ENCODE data around the gene HMCES. TPM values are rescaled to one million over a fixed set of nuclear protein-coding genes. Genes with fewer than 3 reads are reported as not detected.

The HMCES gene
- total RNA-seq, 5 donors from 2014 or later (not counting 1 experiment from before 2014, with no cell fraction given), result 55.2 to 60.7 (median 57.6) TPM

GRCh38 chr3:129312021-129312639 lies 33.5 kb downstream of the HMCES start:
- peaks cover 10 to 30% of the 10 kb centered on the region in 2 experiments for H3K4me1 ChIP-seq (ENCODE audit: control insufficient read depth in 1 of 2, extremely low read depth in 1 of 2, insufficient read depth in 2 of 2, low read length in 2 of 2)
- CTCF ChIA-PET, result no interaction called here
- peak overlapping the region in 2 of 3 donors; percentile 6 to 93 for H3K4me3 Mint-ChIP-seq
- H3K9me3 Mint-ChIP-seq, result no peaks in the 10 kb centered on the region
- no peaks in the 10 kb centered on the region for H3K27me3 Mint-ChIP-seq
- 29% methylated on average over 1 of the region's 2 CpGs for WGBS (ENCODE audit: insufficient coverage)
- no peaks in the 10 kb centered on the region for H3K36me3 ChIP-seq (ENCODE audit: control insufficient read depth in 2 of 2, extremely low read depth in 1 of 2, insufficient read depth in 1 of 2, low read length in 1 of 2)
- no peak for ATAC-seq (replicated peaks in 1 of 4)
- H3K27ac Mint-ChIP-seq, result peak overlapping the region; percentile 44 to 84
- no peaks in the 10 kb centered on the region for H3K27me3 ChIP-seq (replicated peaks in 1 of 2; ENCODE audit: control insufficient read depth in 2 of 2, extremely low read depth in 1 of 2, insufficient read depth in 2 of 2, low read length in 1 of 2)
- H3K9me3 ChIP-seq, result no peaks in the 10 kb centered on the region
- POLR2A ChIA-PET, result interaction anchor here in 1 of 2 donors (1.9 kb wide), 1 partner anchor 32 kb away, joined by 11 read pairs; no protein-coding TSS in a partner anchor
- no peak overlapping the region for H3K4me3 ChIP-seq (ENCODE audit: control insufficient read depth in 1 of 2, extremely low read depth in 1 of 2, low read length in 1 of 2)
- peak overlapping the region; percentile 38 for H3K27ac ChIP-seq (ENCODE audit: low read length)
- H3K4me1 Mint-ChIP-seq, result peaks cover 22 to 35% (median 30%) of the 10 kb centered on the region in 3 donors
- peak in 1 of 35 experiments; percentile 26 for DNase-seq
- H3K36me3 Mint-ChIP-seq, result no peaks in the 10 kb centered on the region

GRCh38 chr3:129312671-129313414 lies 34.2 kb downstream of the HMCES start:
- no peaks in the 10 kb centered on the region for H3K9me3 ChIP-seq
- no peaks in the 10 kb centered on the region for H3K36me3 ChIP-seq (ENCODE audit: control insufficient read depth in 2 of 2, extremely low read depth in 1 of 2, insufficient read depth in 1 of 2, low read length in 1 of 2)
- no peaks in the 10 kb centered on the region for H3K9me3 Mint-ChIP-seq
- CTCF ChIA-PET, result interaction anchor here in 1 of 2 donors (0.6 kb wide), 1 partner anchor 15 kb away, joined by 3 read pairs; no protein-coding TSS in a partner anchor
- peaks cover 10 to 36% of the 10 kb centered on the region in 2 experiments for H3K4me1 ChIP-seq (ENCODE audit: control insufficient read depth in 1 of 2, extremely low read depth in 1 of 2, insufficient read depth in 2 of 2, low read length in 2 of 2)
- H3K27ac Mint-ChIP-seq, result peak overlapping the region; percentile 84 to 86
- H3K27ac ChIP-seq (ENCODE audit: low read length), result peak overlapping the region; percentile 67
- POLR2A ChIA-PET, result interaction anchor here (0.5 to 1.9 kb wide), 3 partner anchors 10 to 613 kb away, joined by 3 to 11 read pairs (median 3); no protein-coding TSS in a partner anchor
- ATAC-seq (replicated peaks in 1 of 4), result no peak
- no peaks in the 10 kb centered on the region for H3K27me3 Mint-ChIP-seq
- peaks cover 23 to 35% (median 33%) of the 10 kb centered on the region in 3 donors for H3K4me1 Mint-ChIP-seq
- H3K36me3 Mint-ChIP-seq, result no peaks in the 10 kb centered on the region
- peak overlapping the region; percentile 35 to 93 (median 86) for H3K4me3 Mint-ChIP-seq
- H3K27me3 ChIP-seq (replicated peaks in 1 of 2; ENCODE audit: control insufficient read depth in 2 of 2, extremely low read depth in 1 of 2, insufficient read depth in 2 of 2, low read length in 1 of 2), result no peaks in the 10 kb centered on the region
- DNase-seq, result peak in 1 of 35 experiments; percentile 16
- no peak overlapping the region for H3K4me3 ChIP-seq (ENCODE audit: control insufficient read depth in 1 of 2, extremely low read depth in 1 of 2, low read length in 1 of 2)

GRCh38 chr3:129313415-129313664 lies 34.7 kb downstream of the HMCES start:
- Histone ChIP-seq H3K27ac (ENCODE audit: low read length) (peak overlapping the region; percentile 67), H3K4me3 (ENCODE audit: control insufficient read depth in 1 of 2, extremely low read depth in 1 of 2, low read length in 1 of 2) (no peak overlapping the region), H3K27me3 (replicated peaks in 1 of 2; ENCODE audit: control insufficient read depth in 2 of 2, extremely low read depth in 1 of 2, insufficient read depth in 2 of 2, low read length in 1 of 2) (no peaks in the 10 kb centered on the region), H3K4me1 (ENCODE audit: control insufficient read depth in 1 of 2, extremely low read depth in 1 of 2, insufficient read depth in 2 of 2, low read length in 2 of 2) (peaks cover 10 to 36% of the 10 kb centered on the region in 2 experiments), H3K36me3 (ENCODE audit: control insufficient read depth in 2 of 2, extremely low read depth in 1 of 2, insufficient read depth in 1 of 2, low read length in 1 of 2) (no peaks in the 10 kb centered on the region), H3K9me3 (no peaks in the 10 kb centered on the region)
- peaks cover 23 to 35% (median 33%) of the 10 kb centered on the region in 3 donors for H3K4me1 Mint-ChIP-seq
- H3K4me3 Mint-ChIP-seq, result peak overlapping the region; percentile 86 to 96 (median 93)
- no peaks in the 10 kb centered on the region for H3K9me3 Mint-ChIP-seq
- POLR2A ChIA-PET, result interaction anchor here in 1 of 2 donors (0.9 kb wide), 1 partner anchor 10 kb away, joined by 3 read pairs; no protein-coding TSS in a partner anchor
- no peak for DNase-seq
- CTCF ChIA-PET, result no interaction called here
- peak overlapping the region; percentile 84 to 86 for H3K27ac Mint-ChIP-seq
- ATAC-seq (replicated peaks in 1 of 4), result peak in 1 of 4 experiments; percentile 2
- H3K27me3 Mint-ChIP-seq, result no peaks in the 10 kb centered on the region
- H3K36me3 Mint-ChIP-seq, result no peaks in the 10 kb centered on the region

- H3K36me3 Mint-ChIP-seq, result no peaks in the 10 kb centered on the region
- peak overlapping the region; percentile 86 to 96 (median 93) for H3K4me3 Mint-ChIP-seq
- 34% methylated on average over 3 of the region's 7 CpGs for WGBS (ENCODE audit: insufficient coverage)
- Histone ChIP-seq H3K36me3 (ENCODE audit: control insufficient read depth in 2 of 2, extremely low read depth in 1 of 2, insufficient read depth in 1 of 2, low read length in 1 of 2) (no peaks in the 10 kb centered on the region), H3K9me3 (no peaks in the 10 kb centered on the region), H3K27me3 (replicated peaks in 1 of 2; ENCODE audit: control insufficient read depth in 2 of 2, extremely low read depth in 1 of 2, insufficient read depth in 2 of 2, low read length in 1 of 2) (no peaks in the 10 kb centered on the region), H3K4me3 (ENCODE audit: control insufficient read depth in 1 of 2, extremely low read depth in 1 of 2, low read length in 1 of 2) (peak overlapping the region; percentile 87 to 96), H3K4me1 (ENCODE audit: control insufficient read depth in 1 of 2, extremely low read depth in 1 of 2, insufficient read depth in 2 of 2, low read length in 2 of 2) (peaks cover 10 to 36% of the 10 kb centered on the region in 2 experiments), H3K27ac (ENCODE audit: low read length) (peak overlapping the region; percentile 67)
- no peaks in the 10 kb centered on the region for H3K9me3 Mint-ChIP-seq
- peak in 3 of 4 experiments; percentile 4 to 8 (median 7) for ATAC-seq (replicated peaks in 1 of 4)
- ChIA-PET POLR2A (interaction anchor here (0.5 to 0.9 kb wide), 3 partner anchors 11 to 31 kb away, joined by 3 to 4 read pairs (median 3); no protein-coding TSS in a partner anchor), CTCF (no interaction called here)
- peaks cover 23 to 30% (median 30%) of the 10 kb centered on the region in 3 donors for H3K4me1 Mint-ChIP-seq
- peak overlapping the region; percentile 84 to 86 for H3K27ac Mint-ChIP-seq
- peak in 8 of 35 experiments; percentile 10 to 32 (median 18) for DNase-seq
- no peaks in the 10 kb centered on the region for H3K27me3 Mint-ChIP-seq
Observed at GRCh38 chr3:129313665-129314385, 35.2 kb downstream of the HMCES start.

- CTCF ChIA-PET, result interaction anchor here in 1 of 2 donors (2.2 kb wide), 1 partner anchor 35 kb away, joined by 12 read pairs; the partner anchor contains the start of gene HMCES
- no peaks in the 10 kb centered on the region for H3K36me3 ChIP-seq (ENCODE audit: control insufficient read depth in 2 of 2, extremely low read depth in 1 of 2, insufficient read depth in 1 of 2, low read length in 1 of 2)
- peak; percentile 5 to 17 (median 8) for ATAC-seq (replicated peaks in 1 of 4)
- Mint-ChIP-seq H3K4me3 (peak overlapping the region; percentile 86 to 96 (median 93)), H3K27ac (peak overlapping the region; percentile 84 to 86), H3K4me1 (peaks cover 23 to 28% (median 28%) of the 10 kb centered on the region in 3 donors), H3K36me3 (no peaks in the 10 kb centered on the region), H3K9me3 (no peaks in the 10 kb centered on the region), H3K27me3 (no peaks in the 10 kb centered on the region)
- H3K27me3 ChIP-seq (replicated peaks in 1 of 2; ENCODE audit: control insufficient read depth in 2 of 2, extremely low read depth in 1 of 2, insufficient read depth in 2 of 2, low read length in 1 of 2), result no peaks in the 10 kb centered on the region
- H3K9me3 ChIP-seq, result no peaks in the 10 kb centered on the region
- DNase-seq, result peak in 27 of 35 experiments; percentile 9 to 63 (median 25)
- POLR2A ChIA-PET, result interaction anchor here (0.5 to 2.8 kb wide), 6 partner anchors 22 to 193 kb away, joined by 3 to 21 read pairs (median 6); partner anchors contain the start of genes HMCES (in 2 of the 2) and RAB43 (in 1 of the 2)
- WGBS (ENCODE audit: insufficient coverage), result 4% methylated on average over 45 of the region's 53 CpGs
- peak overlapping the region; percentile 67 for H3K27ac ChIP-seq (ENCODE audit: low read length)
- peaks cover 10 to 36% of the 10 kb centered on the region in 2 experiments for H3K4me1 ChIP-seq (ENCODE audit: control insufficient read depth in 1 of 2, extremely low read depth in 1 of 2, insufficient read depth in 2 of 2, low read length in 2 of 2)
- H3K4me3 ChIP-seq (ENCODE audit: control insufficient read depth in 1 of 2, extremely low read depth in 1 of 2, low read length in 1 of 2), result peak overlapping the region; percentile 87 to 96
Observed at GRCh38 chr3:129314386-129315222, 35.9 kb downstream of the HMCES start.

Data from T-cell (primary cell).